Peyer's patch (tissue), 4 donors: ENCODE results near the gene ST7.

Experiments used
- POLR2A ChIP-seq, 2 donors: fragments of 450-650 bp; IDR thresholded peaks; one replicate each; pipeline ENCODE4 v1.5.1; 2017; ENCODE audit warnings: antibody characterized with exemption in 2 of 2, mild to moderate bottlenecking in 2 of 2, moderate library complexity in 2 of 2
- TF ChIP-seq, protein P1 (sequence below), 6 experiments: fragments of 450-650 bp in 4 of 6; fragments of 200-600 bp in 2 of 6; sonication (generic) in 1 of 6; IDR thresholded peaks; one replicate each; pipeline ENCODE4 v1.5.1; 2017 to 2019; ENCODE audit warnings: antibody characterized with exemption in 6 of 6, mild to moderate bottlenecking in 3 of 6, moderate library complexity in 1 of 6

- TF ChIP-seq POLR2A (IDR thresholded peaks at IDR 0.05): no peak
- TF ChIP-seq, protein P1, sequence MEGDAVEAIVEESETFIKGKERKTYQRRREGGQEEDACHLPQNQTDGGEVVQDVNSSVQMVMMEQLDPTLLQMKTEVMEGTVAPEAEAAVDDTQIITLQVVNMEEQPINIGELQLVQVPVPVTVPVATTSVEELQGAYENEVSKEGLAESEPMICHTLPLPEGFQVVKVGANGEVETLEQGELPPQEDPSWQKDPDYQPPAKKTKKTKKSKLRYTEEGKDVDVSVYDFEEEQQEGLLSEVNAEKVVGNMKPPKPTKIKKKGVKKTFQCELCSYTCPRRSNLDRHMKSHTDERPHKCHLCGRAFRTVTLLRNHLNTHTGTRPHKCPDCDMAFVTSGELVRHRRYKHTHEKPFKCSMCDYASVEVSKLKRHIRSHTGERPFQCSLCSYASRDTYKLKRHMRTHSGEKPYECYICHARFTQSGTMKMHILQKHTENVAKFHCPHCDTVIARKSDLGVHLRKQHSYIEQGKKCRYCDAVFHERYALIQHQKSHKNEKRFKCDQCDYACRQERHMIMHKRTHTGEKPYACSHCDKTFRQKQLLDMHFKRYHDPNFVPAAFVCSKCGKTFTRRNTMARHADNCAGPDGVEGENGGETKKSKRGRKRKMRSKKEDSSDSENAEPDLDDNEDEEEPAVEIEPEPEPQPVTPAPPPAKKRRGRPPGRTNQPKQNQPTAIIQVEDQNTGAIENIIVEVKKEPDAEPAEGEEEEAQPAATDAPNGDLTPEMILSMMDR (IDR thresholded peaks at IDR 0.05): no peak
Observed at GRCh38 chr7:117231047-117231359, 277.7 kb downstream of the ST7 start.
